ENCODE measurements around the gene SORBS1.

The SORBS1 gene

DNA sequence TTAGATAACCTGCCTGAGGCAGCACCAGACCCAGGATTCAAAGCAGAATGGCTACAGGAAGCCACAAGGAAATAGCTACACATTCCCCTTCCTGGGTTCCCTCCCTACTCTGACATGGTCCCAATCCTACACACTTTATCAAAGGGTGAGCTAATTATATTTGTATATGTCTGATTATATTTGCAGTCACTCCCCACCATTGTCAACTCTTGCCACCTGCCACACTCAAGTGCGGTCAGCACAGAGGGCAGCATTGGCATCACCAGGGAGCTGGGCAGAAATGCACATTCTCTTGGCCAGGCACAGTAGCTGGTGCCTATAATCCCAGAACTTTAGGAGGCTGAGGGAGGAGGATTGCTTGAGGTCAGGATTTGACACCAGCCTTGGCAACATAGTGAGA, 156.3 kb downstream of the SORBS1 start:
- Histone ChIP-seq H3K27me3 (ENCODE audit: low read length) (no peaks in the 10 kb centered on the region), H2AFZ (ENCODE audit: low read depth, low read length, severe bottlenecking) (no peak overlapping the region), H3K4me3 (ENCODE audit: insufficient read depth, low read length, poor library complexity, severe bottlenecking) (no peak overlapping the region), H3K4me2 (ENCODE audit: low read depth, low read length, poor library complexity, severe bottlenecking) (no peak overlapping the region), H3K36me3 (ENCODE audit: low read length) (no peaks in the 10 kb centered on the region), H3K27ac (ENCODE audit: low read depth, low read length) (no peak overlapping the region), H3F3A (ENCODE audit: insufficient read depth) (no peaks in the 10 kb centered on the region), H3K9me2 (replicated peaks; ENCODE audit: insufficient read depth, low read length) (no peaks in the 10 kb centered on the region), H4K20me1 (ENCODE audit: low read depth, low read length) (no peaks in the 10 kb centered on the region), H3K79me2 (ENCODE audit: insufficient read depth, low read length) (no peaks in the 10 kb centered on the region), H3K9me3 (ENCODE audit: insufficient read depth, low read length) (no peaks in the 10 kb centered on the region), H3K9ac (ENCODE audit: low read length) (no peak overlapping the region)
- no peak for TF ChIP-seq EZH2phosphoT487 (conservative IDR thresholded peaks at IDR 0.05; ENCODE audit: low read length)

DNA sequence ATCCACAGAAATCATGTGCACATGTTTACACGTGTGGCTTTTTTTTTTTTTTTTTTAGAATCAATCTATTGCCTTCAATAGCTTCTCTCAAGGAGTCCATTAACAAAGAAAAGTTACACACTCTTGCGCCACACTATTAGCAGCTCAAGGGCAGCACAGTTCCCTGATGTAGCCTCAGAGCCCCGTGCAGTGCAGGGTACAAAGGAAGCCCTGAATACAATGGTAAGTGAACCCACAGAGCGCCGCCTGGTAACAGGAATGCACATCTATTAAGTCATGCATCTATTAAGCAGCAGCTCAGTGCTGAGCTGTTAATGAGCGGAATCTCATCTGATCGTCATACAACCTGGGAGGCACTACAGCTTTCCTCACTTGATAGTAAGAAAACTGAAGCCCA, 156.7 kb downstream of the SORBS1 start:
- TF ChIP-seq EZH2phosphoT487 (conservative IDR thresholded peaks at IDR 0.05; ENCODE audit: low read length), result no peak
- TF ChIP-seq, protein P1, sequence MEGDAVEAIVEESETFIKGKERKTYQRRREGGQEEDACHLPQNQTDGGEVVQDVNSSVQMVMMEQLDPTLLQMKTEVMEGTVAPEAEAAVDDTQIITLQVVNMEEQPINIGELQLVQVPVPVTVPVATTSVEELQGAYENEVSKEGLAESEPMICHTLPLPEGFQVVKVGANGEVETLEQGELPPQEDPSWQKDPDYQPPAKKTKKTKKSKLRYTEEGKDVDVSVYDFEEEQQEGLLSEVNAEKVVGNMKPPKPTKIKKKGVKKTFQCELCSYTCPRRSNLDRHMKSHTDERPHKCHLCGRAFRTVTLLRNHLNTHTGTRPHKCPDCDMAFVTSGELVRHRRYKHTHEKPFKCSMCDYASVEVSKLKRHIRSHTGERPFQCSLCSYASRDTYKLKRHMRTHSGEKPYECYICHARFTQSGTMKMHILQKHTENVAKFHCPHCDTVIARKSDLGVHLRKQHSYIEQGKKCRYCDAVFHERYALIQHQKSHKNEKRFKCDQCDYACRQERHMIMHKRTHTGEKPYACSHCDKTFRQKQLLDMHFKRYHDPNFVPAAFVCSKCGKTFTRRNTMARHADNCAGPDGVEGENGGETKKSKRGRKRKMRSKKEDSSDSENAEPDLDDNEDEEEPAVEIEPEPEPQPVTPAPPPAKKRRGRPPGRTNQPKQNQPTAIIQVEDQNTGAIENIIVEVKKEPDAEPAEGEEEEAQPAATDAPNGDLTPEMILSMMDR (IDR thresholded peaks at IDR 0.05; ENCODE audit: insufficient read depth, low read length, poor library complexity, severe bottlenecking), result no peak
- no peaks in the 10 kb centered on the region for H3K9me2 ChIP-seq (replicated peaks; ENCODE audit: insufficient read depth, low read length)
- no peaks in the 10 kb centered on the region for H3K79me2 ChIP-seq (ENCODE audit: insufficient read depth, low read length)
- no peak overlapping the region for H3K9ac ChIP-seq (ENCODE audit: low read length)
- H3K9me3 ChIP-seq (ENCODE audit: insufficient read depth, low read length), result no peaks in the 10 kb centered on the region
- no peak overlapping the region for H3K4me2 ChIP-seq (ENCODE audit: low read depth, low read length, poor library complexity, severe bottlenecking)
- no peak overlapping the region for H3K4me3 ChIP-seq (ENCODE audit: insufficient read depth, low read length, poor library complexity, severe bottlenecking)
- no peak overlapping the region for H2AFZ ChIP-seq (ENCODE audit: low read depth, low read length, severe bottlenecking)
- no peak overlapping the region for H3K27ac ChIP-seq (ENCODE audit: low read depth, low read length)
- no peaks in the 10 kb centered on the region for H3K36me3 ChIP-seq (ENCODE audit: low read length)
- no peaks in the 10 kb centered on the region for H4K20me1 ChIP-seq (ENCODE audit: low read depth, low read length)
- H3F3A ChIP-seq (ENCODE audit: insufficient read depth), result no peaks in the 10 kb centered on the region
- no peaks in the 10 kb centered on the region for H3K27me3 ChIP-seq (ENCODE audit: low read length)

DNA sequence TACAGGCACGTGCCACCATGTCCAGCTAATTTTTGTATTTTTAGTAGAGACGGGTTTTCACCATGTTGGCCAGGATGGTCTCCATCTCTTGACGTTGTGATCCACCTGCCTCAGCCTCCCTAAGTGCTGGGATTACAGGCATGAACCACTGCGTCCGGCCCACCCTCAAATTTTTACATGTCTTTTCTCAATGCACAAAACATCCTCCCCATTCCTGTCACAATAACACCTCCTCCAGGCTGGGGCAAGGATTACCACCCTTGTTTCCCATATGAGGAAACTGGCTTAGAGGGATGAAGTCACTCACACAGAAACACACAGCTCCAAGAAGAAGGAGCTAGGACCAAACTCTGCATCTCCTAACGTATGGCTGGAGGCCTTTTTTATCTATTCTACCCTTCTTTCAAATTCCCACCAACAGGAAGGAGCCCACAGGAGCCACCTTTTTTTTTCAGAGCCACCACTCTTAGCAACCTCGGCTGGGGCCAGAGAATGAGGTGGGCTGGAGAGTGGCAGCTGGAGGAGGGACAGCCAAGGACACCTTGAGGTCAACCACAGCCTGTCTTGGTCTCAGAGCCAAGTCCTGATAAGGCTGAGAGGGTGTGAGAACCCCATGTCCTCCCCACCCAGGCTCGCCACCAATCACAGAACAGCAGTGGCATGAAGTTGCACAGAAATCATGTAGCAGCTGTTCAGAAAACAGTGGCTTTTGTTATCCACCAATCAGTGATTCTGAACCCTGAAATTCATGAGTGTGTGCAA, 157.3 kb downstream of the SORBS1 start:
- no peak overlapping the region for H3K4me2 ChIP-seq (ENCODE audit: low read depth, low read length, poor library complexity, severe bottlenecking)
- no peaks in the 10 kb centered on the region for H3F3A ChIP-seq (ENCODE audit: insufficient read depth)
- H3K4me3 ChIP-seq (ENCODE audit: insufficient read depth, low read length, poor library complexity, severe bottlenecking), result no peak overlapping the region
- H2AFZ ChIP-seq (ENCODE audit: low read depth, low read length, severe bottlenecking), result no peak overlapping the region
- no peaks in the 10 kb centered on the region for H3K27me3 ChIP-seq (ENCODE audit: low read length)
- no peaks in the 10 kb centered on the region for H3K79me2 ChIP-seq (ENCODE audit: insufficient read depth, low read length)
- H3K9me3 ChIP-seq (ENCODE audit: insufficient read depth, low read length), result no peaks in the 10 kb centered on the region
- H3K9ac ChIP-seq (ENCODE audit: low read length), result no peak overlapping the region
- no peaks in the 10 kb centered on the region for H3K9me2 ChIP-seq (replicated peaks; ENCODE audit: insufficient read depth, low read length)
- no peak overlapping the region for H3K27ac ChIP-seq (ENCODE audit: low read depth, low read length)
- TF ChIP-seq, protein P1 (IDR thresholded peaks at IDR 0.05; ENCODE audit: insufficient read depth, low read length, poor library complexity, severe bottlenecking), result no peak
- TF ChIP-seq EZH2phosphoT487 (conservative IDR thresholded peaks at IDR 0.05; ENCODE audit: low read length), result no peak
- H3K36me3 ChIP-seq (ENCODE audit: low read length), result no peaks in the 10 kb centered on the region
- H4K20me1 ChIP-seq (ENCODE audit: low read depth, low read length), result no peaks in the 10 kb centered on the region

DNA sequence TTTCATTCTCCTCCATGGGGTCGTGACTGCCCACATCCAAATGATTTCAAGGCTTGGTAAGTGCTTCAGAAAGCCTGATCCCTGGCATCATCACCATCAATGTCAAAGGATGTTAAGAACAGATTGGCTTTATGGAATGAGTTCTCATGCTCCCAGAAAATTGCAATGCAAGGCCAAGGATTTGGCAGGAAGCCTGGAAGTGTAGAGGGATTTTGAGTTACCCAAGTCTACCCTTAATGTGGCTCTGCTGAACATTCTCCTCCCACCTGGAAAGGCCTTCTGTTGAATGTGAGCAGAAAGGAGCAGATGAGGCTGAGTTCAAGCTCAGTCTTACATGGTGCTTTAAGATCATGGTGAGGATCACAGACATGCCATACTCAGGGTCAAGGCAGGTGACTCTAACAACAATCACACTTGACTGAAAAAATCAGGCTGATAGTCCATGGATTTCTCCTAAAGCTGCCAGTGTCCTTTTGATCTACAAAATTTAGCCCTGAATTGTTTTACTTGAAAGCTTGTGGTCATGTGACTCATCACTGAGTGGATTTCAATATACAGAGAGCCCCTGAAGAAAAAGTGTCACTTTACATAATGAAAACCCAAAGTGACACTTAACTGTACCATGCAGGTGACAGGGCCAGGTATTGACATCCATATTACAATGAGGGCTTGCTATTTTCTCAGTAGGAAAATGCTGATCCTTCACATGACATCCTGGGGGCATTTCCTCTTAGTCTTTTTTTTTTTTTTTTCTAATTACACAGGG, 159.3 kb downstream of the SORBS1 start:
- no peaks in the 10 kb centered on the region for H3K9me2 ChIP-seq (replicated peaks; ENCODE audit: insufficient read depth, low read length)
- H2AFZ ChIP-seq (ENCODE audit: low read depth, low read length, severe bottlenecking), result no peak overlapping the region
- no peaks in the 10 kb centered on the region for H4K20me1 ChIP-seq (ENCODE audit: low read depth, low read length)
- H3K4me3 ChIP-seq (ENCODE audit: insufficient read depth, low read length, poor library complexity, severe bottlenecking), result no peak overlapping the region
- H3K4me2 ChIP-seq (ENCODE audit: low read depth, low read length, poor library complexity, severe bottlenecking), result no peak overlapping the region
- H3K27me3 ChIP-seq (ENCODE audit: low read length), result no peaks in the 10 kb centered on the region
- H3K36me3 ChIP-seq (ENCODE audit: low read length), result no peaks in the 10 kb centered on the region
- no peak overlapping the region for H3K9ac ChIP-seq (ENCODE audit: low read length)
- no peaks in the 10 kb centered on the region for H3F3A ChIP-seq (ENCODE audit: insufficient read depth)
- H3K9me3 ChIP-seq (ENCODE audit: insufficient read depth, low read length), result no peaks in the 10 kb centered on the region
- H3K27ac ChIP-seq (ENCODE audit: low read depth, low read length), result no peak overlapping the region
- TF ChIP-seq, protein P1 (IDR thresholded peaks at IDR 0.05; ENCODE audit: insufficient read depth, low read length, poor library complexity, severe bottlenecking), result no peak
- TF ChIP-seq EZH2phosphoT487 (conservative IDR thresholded peaks at IDR 0.05; ENCODE audit: low read length), result no peak
- H3K79me2 ChIP-seq (ENCODE audit: insufficient read depth, low read length), result no peaks in the 10 kb centered on the region

Measured in SU-DHL-6 (cell line).